Left forelimb (tissue), 1 donor: ENCODE measurements around the gene YY1.
"Not testable (repeated sequence)": the region's sequence is repeated elsewhere in the genome, so short reads cannot be mapped to it uniquely, and the experiment has no call there.

Source experiments
- DNase-seq: peaks from one replicate; pipeline ENCODE4 v3.0.0-alpha.2; 2018; ENCODE audit warnings: low spot score

The YY1 gene

GRCh38 chr14:100243020-100243419 lies 4.1 kb downstream of the YY1 start:
- DNase-seq = no peak

DNA sequence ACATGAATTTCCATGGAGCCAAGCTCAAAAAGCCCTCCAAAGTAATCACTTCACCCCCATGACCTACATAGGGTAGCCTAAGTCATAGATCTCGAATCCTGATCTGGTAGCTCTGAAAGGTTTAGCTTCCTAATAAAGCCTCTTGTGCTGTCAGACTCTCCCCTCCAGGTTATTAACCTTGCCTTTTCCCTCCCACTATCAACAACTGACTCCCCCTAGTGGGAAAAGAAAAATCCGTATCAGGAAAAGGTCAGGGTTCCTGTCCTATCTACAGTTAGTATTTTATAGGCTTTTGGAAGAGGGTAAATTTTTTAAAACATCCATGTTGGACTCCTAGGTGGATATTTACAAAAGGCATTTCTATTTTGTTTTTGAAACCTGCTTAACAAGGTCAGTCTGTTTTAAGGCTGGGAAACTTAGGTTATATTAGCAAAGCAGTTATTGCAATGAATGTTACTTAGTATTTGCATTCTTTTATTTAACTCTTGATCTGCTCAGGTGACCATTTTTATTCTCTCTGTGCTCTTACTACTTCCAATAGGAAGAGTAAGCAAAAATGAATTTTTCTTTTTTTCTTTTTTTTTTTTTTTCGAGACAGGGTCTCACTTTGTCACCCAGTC lies 8.0 kb downstream of the YY1 start:
- no peak for DNase-seq

- DNase-seq = no peak
Measured at GRCh38 chr14:100250732-100251465, 12.0 kb downstream of the YY1 start.

GRCh38 chr14:100252684-100253083 lies 13.7 kb downstream of the YY1 start:
- DNase-seq = no peak

DNA sequence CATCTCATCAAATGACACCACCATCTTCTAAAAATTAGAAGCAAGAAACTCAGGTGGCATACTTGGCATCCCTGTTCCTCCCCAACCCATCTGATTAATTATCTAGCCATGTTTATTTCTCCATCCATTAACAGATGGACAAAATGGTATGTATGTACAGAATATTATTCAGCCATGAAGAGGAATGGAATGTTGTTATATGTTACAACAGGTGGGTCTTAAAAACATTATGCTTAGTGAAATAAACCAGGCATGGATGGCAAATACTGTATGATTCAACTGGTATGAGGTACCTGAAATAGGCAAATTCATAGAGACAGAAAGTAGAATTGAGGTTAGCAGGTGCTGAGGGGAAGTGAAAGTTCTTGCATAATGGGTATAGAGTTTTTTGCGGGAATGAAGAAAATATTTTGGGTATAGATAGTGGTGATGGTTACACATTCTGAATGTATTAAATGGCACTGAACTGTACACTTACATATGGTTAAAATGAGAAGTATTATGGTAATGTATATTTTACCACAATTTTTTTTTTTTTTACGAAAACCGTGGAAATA lies 17.5 kb downstream of the YY1 start:
- no peak for DNase-seq

GRCh38 chr14:100261621-100262020 lies 22.7 kb downstream of the YY1 start:
- DNase-seq = no peak

DNA sequence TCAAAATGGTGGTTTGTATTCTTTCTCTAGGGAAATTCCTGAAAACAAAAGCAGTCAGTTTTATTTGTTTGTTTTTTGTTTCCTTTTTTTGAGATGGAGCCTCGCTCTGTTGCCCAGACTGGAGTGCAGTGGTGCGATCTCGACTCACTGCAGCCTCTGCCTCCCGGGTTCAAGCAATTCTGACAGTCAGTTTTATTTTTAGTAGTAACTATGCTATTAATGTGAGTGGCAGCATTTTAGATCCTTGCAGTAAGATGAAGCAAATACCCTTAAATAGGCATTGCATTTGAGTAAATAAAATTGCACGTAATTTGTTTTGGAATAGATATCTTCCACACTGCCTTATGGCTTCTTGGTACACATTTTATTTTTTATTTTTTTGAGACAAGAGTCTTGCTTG lies 23.6 kb downstream of the YY1 start:
- DNase-seq = no peak

DNA sequence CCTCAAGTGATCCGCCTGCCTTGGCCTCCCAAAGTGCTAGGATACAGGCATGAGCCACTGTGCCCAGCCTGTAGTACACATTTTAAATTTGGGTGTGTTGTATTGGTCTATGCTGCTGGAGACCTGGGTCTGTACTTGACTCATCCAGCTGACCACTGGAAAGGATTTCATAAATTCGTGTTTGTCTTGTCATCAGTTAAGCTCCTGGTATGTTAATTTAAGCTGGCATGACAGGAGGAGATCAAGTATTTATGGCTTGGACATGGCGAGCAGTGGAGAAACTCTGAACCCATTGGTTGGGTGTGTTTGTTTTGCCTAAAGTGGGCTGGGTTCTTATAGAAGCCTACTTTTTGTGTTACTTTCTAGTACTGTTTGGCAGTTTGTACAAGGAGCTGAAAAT lies 24.2 kb downstream of the YY1 start:
- no peak for DNase-seq

- no peak for DNase-seq
Measured at GRCh38 chr14:100267990-100268389, 29.0 kb downstream of the YY1 start.

GRCh38 chr14:100268591-100269207 lies 29.8 kb downstream of the YY1 start:
- no peak for DNase-seq

- DNase-seq = no peak
Measured at GRCh38 chr14:100271247-100271939, 32.4 kb downstream of the YY1 start.

DNA sequence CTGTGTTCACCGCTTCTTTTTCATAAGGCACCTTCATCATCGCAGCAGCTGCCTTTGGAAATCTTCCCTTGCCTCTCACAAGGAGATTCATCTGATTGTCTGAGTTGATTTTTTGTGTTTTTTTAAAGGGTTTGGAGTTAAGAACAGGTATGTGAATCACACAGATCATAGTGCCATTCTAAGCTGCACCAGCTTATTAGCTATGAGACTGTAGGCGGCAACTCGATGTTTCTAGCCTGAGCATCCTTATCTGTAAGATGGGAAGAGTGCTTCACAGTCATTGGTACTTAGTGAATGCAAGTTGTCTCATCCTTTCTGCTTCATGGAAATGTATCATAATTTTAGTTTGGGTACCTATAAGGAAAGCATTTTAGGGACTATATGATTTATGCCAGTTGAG lies 35.3 kb downstream of the YY1 start:
- no peak for DNase-seq

DNA sequence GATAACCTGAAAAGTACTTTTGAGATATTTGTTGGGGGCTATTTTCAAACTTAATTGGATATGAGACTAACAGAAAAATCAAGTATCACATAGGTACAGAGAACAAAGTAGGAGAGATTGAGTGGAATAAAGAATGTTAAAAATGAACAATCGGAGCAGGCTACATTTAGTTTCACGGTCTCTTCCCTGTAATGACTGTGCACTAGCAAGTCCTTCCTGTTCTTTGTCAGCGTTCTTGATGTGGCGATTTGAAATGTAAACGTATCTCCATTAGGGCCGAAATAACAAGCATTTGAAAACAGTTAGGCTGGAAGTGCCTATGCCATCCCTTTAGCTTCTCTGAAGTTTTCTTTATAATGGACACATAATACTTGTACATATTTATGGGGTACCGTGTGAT lies 36.3 kb downstream of the YY1 start:
- no peak for DNase-seq

DNA sequence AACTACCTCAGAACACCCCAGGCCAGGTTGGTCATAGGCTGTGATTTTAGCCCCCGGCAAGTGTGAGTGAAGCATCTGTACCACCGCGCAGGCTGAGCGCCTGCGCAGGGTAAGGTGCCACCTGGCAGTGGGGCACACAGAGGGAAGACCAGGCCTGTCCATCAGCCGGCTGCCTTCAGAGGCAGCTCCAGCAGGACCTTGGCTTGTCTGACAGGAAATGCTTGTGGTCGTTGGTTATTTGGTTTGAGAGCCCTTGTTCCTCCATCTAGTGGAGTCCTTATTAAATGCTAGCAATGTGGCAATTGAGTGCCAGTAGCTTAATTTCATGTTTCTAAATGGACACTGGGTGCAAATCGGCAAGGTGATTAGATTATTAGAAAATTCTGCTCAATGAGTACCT lies 39.8 kb downstream of the YY1 start:
- DNase-seq = no peak

GRCh38 chr14:100279133-100279532 lies 40.2 kb downstream of the YY1 start:
- no peak for DNase-seq

GRCh38 chr14:100279563-100279962 lies 40.6 kb downstream of the YY1 start:
- DNase-seq = no peak

- DNase-seq = no peak
Measured at GRCh38 chr14:100281286-100282082, 42.5 kb downstream of the YY1 start.

DNA sequence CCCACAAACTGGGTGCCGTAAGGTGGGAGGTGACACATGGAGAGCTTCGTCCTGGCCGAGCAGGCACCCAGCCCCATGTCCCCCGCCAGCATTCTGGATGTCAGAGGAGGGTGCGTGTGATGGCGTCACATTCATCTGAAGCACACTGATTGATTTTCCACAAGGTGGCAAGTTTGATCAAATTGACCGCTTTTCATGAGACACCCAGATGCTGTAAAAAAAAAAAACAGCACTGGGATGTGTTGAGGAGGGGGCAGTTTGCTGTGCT lies 43.1 kb downstream of the YY1 start:
- no peak for DNase-seq

- DNase-seq = no peak
Measured at GRCh38 chr14:100282766-100283419, 43.9 kb downstream of the YY1 start.

DNA sequence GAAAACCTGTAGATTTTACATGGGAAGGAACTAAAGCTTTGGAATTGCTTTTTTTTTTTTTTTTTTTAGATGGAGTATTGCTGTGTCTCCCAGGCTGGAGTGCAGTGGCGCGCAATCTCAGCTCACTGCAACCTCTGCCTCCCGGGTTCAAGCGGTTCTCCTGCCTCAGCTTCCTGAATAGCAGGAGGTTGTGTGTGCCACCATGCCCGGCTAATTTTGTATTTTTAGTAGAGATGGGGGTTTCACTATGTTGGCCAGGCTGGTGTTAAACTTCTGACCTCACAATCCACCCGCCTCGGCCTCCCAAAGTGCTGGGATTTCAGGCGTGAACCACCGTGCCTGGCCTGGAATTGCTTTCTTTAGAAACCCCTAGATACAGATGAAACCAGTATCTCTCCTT lies 44.5 kb downstream of the YY1 start:
- not testable (repeated sequence) for DNase-seq
